SK-N-SH treated with all-trans-retinoic acid at 6 μM for 48 hours (cell line): Measurements from ENCODE around the gene ZBTB24.

Experiments used
- ATAC-seq: fragments of 200-7000 bp; cut with Tn5 transposase; 3 replicates; pipeline ENCODE4 v1.9.1; 2020; ENCODE audit warnings: mild to moderate bottlenecking, moderate library complexity
- ARNTL ChIP-seq: fragments of 450-650 bp; formaldehyde crosslinking; IDR thresholded peaks from 2 replicates; pipeline ENCODE4 v1.5.0; 2020; ENCODE audit warnings: low read depth, mild to moderate bottlenecking, moderate library complexity, borderline replicate concordance
- BACH2 ChIP-seq: fragments of 250-450 bp; sonication (Bioruptor Pico); IDR thresholded peaks from 2 replicates; pipeline ENCODE4 v1.9.0; 2021; ENCODE audit warnings: mild to moderate bottlenecking, borderline replicate concordance
- CSDC2 ChIP-seq: fragments of 250-450 bp; sonication (Bioruptor Pico); IDR thresholded peaks from 2 replicates; pipeline ENCODE4 v1.5.0; 2020; ENCODE audit warnings: mild to moderate bottlenecking, moderate library complexity
- CSRNP3 ChIP-seq: fragments of 250-450 bp; sonication (Bioruptor Pico); IDR thresholded peaks from 2 replicates; pipeline ENCODE4 v1.5.1; 2021; ENCODE audit warnings: mild to moderate bottlenecking, moderate library complexity
- ESRRG ChIP-seq: fragments of 250-450 bp; sonication (Bioruptor Pico); IDR thresholded peaks from 2 replicates; pipeline ENCODE4 v1.6.1; 2021; ENCODE audit warnings: mild to moderate bottlenecking
- GLIS3 ChIP-seq: fragments of 250-450 bp; sonication (Bioruptor Pico); IDR thresholded peaks from 2 replicates; pipeline ENCODE4 v1.5.0; 2020; ENCODE audit warnings: mild to moderate bottlenecking, moderate library complexity
- ISL1 ChIP-seq: fragments of 250-450 bp; sonication (Bioruptor Pico); IDR thresholded peaks from 2 replicates; pipeline ENCODE4 v2.1.2; 2022; ENCODE audit warnings: mild to moderate bottlenecking, moderate library complexity
- OSR1 ChIP-seq: fragments of 250-450 bp; sonication (Bioruptor Pico); IDR thresholded peaks from 2 replicates; pipeline ENCODE4 v1.8.0; 2022; ENCODE audit warnings: moderate library complexity, mild to moderate bottlenecking, inconsistent platforms
- PPARA ChIP-seq: fragments of 250-450 bp; sonication (Bioruptor Pico); IDR thresholded peaks from 2 replicates; pipeline ENCODE4 v1.5.0; 2020; ENCODE audit warnings: mild to moderate bottlenecking, borderline replicate concordance
- SNAI2 ChIP-seq: fragments of 250-450 bp; sonication (Bioruptor Pico); IDR thresholded peaks from 2 replicates; pipeline ENCODE4 v1.5.0; 2020; ENCODE audit warnings: mild to moderate bottlenecking, moderate library complexity
- TCF4 ChIP-seq: fragments of 250-450 bp; sonication (Bioruptor Pico); IDR thresholded peaks from 2 replicates; pipeline ENCODE4 v1.8.0; 2021; ENCODE audit warnings: mild to moderate bottlenecking, moderate library complexity, borderline replicate concordance
- TOX ChIP-seq: fragments of 250-450 bp; sonication (Bioruptor Pico); IDR thresholded peaks from 2 replicates; pipeline ENCODE4 v1.8.0; 2021; ENCODE audit warnings: mild to moderate bottlenecking, moderate library complexity, borderline replicate concordance
- TSHZ2 ChIP-seq: fragments of 250-450 bp; sonication (Bioruptor Pico); IDR thresholded peaks from 2 replicates; pipeline ENCODE4 v1.5.0; 2020; ENCODE audit warnings: mild to moderate bottlenecking, moderate library complexity
- ZC3H10 ChIP-seq: fragments of 250-450 bp; sonication (Bioruptor Pico); IDR thresholded peaks from 2 replicates; pipeline ENCODE4 v1.5.1; 2021; ENCODE audit warnings: mild to moderate bottlenecking, moderate library complexity
- ZFP3 ChIP-seq: fragments of 250-450 bp; sonication (Bioruptor Pico); IDR thresholded peaks from 2 replicates; pipeline ENCODE4 v1.5.0; 2020; ENCODE audit warnings: mild to moderate bottlenecking, moderate library complexity
- ZFP30 ChIP-seq: fragments of 450-650 bp; formaldehyde crosslinking; IDR thresholded peaks from 2 replicates; pipeline ENCODE4 v1.5.0; 2022; ENCODE audit warnings: mild to moderate bottlenecking, moderate library complexity
- ZNF565 ChIP-seq: fragments of 450-650 bp; formaldehyde crosslinking; conservative IDR thresholded peaks from 2 replicates; pipeline ENCODE4 v1.5.0; 2020; ENCODE audit warnings: low read depth, mild to moderate bottlenecking, moderate library complexity
- ZNF70 ChIP-seq: fragments of 450-650 bp; formaldehyde crosslinking; IDR thresholded peaks from 2 replicates; pipeline ENCODE4 v1.5.0; 2020; ENCODE audit warnings: mild to moderate bottlenecking, moderate library complexity
- ZNF8 ChIP-seq: fragments of 450-650 bp; formaldehyde crosslinking; IDR thresholded peaks from 2 replicates; pipeline ENCODE4 v1.5.0; 2020; ENCODE audit warnings: mild to moderate bottlenecking, moderate library complexity
- TF ChIP-seq, protein P1 (sequence below): fragments of 250-450 bp; sonication (Bioruptor Pico); IDR thresholded peaks from 2 replicates; pipeline ENCODE4 v1.8.0; 2020; ENCODE audit warnings: mild to moderate bottlenecking, moderate library complexity, borderline replicate concordance
- TF ChIP-seq, protein P2 (sequence below): fragments of 250-450 bp; sonication (Bioruptor Pico); IDR thresholded peaks from 2 replicates; pipeline ENCODE4 v1.5.1; 2020; ENCODE audit warnings: low read depth, mild to moderate bottlenecking, moderate library complexity

Gene ZBTB24

GRCh38 chr6:109469591-109470189, 13.3 kb downstream of the ZBTB24 start:
- TF ChIP-seq SNAI2 (CRISPR knock-in tag) (no peak), ZC3H10 (CRISPR knock-in tag) (no peak), TCF4 (CRISPR knock-in tag) (no peak), OSR1 (CRISPR knock-in tag) (no peak), ZNF8 (CRISPR knock-in tag) (no peak), TSHZ2 (CRISPR knock-in tag) (no peak), ZFP30 (CRISPR knock-in tag) (no peak), PPARA (CRISPR knock-in tag) (no peak)
- TF ChIP-seq, protein P1, sequence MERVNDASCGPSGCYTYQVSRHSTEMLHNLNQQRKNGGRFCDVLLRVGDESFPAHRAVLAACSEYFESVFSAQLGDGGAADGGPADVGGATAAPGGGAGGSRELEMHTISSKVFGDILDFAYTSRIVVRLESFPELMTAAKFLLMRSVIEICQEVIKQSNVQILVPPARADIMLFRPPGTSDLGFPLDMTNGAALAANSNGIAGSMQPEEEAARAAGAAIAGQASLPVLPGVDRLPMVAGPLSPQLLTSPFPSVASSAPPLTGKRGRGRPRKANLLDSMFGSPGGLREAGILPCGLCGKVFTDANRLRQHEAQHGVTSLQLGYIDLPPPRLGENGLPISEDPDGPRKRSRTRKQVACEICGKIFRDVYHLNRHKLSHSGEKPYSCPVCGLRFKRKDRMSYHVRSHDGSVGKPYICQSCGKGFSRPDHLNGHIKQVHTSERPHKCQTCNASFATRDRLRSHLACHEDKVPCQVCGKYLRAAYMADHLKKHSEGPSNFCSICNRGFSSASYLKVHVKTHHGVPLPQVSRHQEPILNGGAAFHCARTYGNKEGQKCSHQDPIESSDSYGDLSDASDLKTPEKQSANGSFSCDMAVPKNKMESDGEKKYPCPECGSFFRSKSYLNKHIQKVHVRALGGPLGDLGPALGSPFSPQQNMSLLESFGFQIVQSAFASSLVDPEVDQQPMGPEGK (CRISPR knock-in tag) = no peak

DNA sequence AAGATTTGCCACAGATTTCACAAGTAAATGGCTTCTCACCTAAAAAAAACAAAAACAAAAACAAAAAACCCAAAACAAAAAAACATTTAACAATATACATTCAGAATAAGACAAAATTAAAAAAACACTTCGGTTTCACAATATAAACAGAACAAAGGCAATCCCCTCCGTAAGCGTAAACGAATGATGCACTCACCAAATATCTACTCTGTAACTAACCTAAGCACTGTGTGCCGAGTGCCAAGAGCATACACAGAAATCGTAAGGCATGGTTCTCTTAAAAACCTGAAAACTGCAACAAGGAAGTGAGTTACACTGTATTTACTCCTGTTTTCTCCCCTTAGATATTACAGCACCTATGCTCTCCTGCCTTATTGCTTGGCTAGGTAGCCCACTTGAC, 15.3 kb downstream of the ZBTB24 start:
- ATAC-seq = no peak
- TF ChIP-seq ZFP3 (no peak), ARNTL (CRISPR knock-in tag) (no peak), ZFP30 (CRISPR knock-in tag) (no peak), ZC3H10 (CRISPR knock-in tag) (no peak), TOX (no peak), ISL1 (CRISPR knock-in tag) (no peak), ZNF8 (CRISPR knock-in tag) (no peak), CSRNP3 (CRISPR knock-in tag) (no peak), TSHZ2 (CRISPR knock-in tag) (no peak), ZNF70 (no peak), CSDC2 (no peak), GLIS3 (CRISPR knock-in tag) (no peak), TCF4 (CRISPR knock-in tag) (no peak), BACH2 (no peak), ESRRG (CRISPR knock-in tag) (no peak), SNAI2 (CRISPR knock-in tag) (no peak), ZNF565 (no peak)
- TF ChIP-seq, protein P1 (CRISPR knock-in tag) = no peak
- TF ChIP-seq, protein P2, sequence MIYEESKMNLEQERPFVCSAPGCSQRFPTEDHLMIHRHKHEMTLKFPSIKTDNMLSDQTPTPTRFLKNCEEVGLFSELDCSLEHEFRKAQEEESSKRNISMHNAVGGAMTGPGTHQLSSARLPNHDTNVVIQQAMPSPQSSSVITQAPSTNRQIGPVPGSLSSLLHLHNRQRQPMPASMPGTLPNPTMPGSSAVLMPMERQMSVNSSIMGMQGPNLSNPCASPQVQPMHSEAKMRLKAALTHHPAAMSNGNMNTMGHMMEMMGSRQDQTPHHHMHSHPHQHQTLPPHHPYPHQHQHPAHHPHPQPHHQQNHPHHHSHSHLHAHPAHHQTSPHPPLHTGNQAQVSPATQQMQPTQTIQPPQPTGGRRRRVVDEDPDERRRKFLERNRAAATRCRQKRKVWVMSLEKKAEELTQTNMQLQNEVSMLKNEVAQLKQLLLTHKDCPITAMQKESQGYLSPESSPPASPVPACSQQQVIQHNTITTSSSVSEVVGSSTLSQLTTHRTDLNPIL = no peak

More at GRCh38 chr6:109469591-109470189, 13.3 kb downstream of the ZBTB24 start:
- no peak for ATAC-seq
